HS-27A (cell line): ENCODE measurements around the gene SPATA46.
"Not testable (repeated sequence)": the region's sequence is repeated elsewhere in the genome, so short reads cannot be mapped to it uniquely, and the experiment has no call there.

Experiments used
- DNase-seq: peaks from one replicate; pipeline ENCODE4 v3.0.0-alpha.2; 2012; ENCODE audit warnings: low read depth, missing footprints

The SPATA46 gene

DNA sequence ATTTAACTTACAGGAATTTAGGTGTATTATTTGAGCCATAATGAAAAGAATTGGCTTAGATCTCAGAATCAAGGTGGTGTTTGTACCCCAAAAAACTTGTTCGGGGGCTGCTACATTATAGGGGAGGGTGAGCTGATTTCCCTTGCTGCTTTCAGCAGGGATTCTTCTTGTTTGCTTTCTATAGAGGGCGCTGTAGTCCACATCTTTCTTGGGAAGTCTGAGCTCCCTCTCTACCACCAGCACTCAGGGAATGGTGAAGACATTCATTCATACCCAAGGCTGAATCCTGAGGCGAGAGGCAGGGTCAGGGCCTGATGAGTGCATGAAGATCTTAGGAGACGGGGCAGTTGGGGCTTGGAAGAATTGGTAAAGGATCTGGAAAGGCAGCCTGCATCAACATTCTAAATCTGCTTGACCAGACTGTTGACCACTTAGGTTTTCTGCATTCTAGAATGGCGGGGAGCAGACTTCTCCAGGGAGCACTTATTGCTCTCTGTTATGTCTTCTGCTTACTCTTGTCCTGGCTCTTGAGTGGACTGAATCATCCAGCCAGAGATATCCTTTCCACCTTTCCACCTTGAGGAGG lies 18.9 kb downstream of the SPATA46 start:
- DNase-seq = no peak

DNA sequence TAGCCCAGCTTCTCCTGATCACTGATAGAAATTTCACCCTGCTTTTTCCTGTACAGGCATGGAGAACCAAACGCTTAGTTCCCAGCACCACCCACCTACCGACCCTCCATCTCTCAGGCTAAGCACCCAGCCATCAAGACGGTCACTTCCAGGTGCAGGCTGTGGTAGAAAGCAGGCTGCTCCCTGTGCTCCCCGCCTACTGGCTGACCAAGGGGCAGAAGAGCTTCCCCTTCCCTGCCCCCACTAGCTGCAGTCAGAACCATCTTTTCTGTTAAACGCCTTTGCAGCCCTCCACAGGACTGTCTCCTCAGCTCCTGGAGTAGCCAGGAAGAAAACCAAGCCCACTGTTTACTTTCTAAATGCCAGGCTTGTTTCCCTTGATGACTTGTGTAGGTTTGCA lies 23.0 kb downstream of the SPATA46 start:
- no peak for DNase-seq

DNA sequence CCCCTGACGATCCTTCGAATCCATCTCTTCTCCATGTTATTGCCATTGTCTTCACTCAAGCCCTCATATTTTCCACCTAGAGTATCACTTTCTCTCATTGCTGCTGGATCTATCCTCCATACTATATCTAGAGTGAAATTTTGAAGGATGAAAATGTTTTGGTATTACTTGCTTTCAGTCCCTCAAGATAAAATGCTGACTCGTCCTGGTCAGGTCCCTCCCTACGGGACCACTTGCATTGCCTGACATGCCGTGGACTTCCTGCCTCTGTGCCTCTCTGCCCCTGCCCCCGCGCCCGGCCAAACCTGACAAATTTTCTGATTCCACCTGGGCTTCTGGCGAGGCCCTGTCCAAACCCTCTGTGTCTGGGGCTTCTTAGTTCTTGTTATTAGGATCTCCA lies 23.6 kb downstream of the SPATA46 start:
- no peak for DNase-seq

GRCh38 chr1:162351874-162352273 lies 24.8 kb downstream of the SPATA46 start:
- not testable (repeated sequence) for DNase-seq

GRCh38 chr1:162351246-162351842 lies 25.3 kb downstream of the SPATA46 start:
- no peak for DNase-seq

DNA sequence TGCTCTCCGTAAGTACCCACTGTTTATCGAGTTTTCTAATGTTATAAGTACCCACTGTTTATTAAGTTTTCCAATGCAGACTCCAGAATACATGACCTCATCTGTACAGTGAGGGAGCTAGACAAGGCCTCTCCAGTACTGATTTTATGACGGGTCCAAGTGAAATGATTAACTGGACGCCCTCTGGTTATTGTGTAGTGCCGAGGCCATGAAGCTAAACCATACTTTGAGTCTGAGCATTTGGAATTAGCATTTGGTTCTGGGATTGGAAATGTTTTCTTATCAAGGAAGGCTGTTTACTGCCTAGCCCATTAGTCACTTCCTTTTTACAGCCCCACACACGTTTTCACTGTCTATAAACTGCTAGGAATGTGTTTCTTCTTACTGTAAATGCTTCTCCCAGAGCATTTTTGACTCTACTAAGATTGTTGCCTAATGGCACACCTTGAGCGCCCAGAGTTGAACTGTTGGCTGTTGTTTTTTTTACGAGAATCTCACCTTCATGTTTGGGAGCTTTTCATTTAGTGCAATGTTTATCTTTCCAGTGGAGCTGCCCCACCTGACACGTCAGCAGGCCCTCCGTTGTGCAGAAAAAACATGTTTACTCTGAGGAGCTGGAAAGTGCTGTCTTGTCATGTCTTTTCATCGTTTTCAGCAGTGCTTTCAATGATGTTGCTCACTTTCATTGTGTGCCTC lies 26.9 kb downstream of the SPATA46 start:
- peak; percentile 58 for DNase-seq

- no peak for DNase-seq
These were observed 29.4 kb downstream of the SPATA46 start for GRCh38 chr1:162347281-162347680.

DNA sequence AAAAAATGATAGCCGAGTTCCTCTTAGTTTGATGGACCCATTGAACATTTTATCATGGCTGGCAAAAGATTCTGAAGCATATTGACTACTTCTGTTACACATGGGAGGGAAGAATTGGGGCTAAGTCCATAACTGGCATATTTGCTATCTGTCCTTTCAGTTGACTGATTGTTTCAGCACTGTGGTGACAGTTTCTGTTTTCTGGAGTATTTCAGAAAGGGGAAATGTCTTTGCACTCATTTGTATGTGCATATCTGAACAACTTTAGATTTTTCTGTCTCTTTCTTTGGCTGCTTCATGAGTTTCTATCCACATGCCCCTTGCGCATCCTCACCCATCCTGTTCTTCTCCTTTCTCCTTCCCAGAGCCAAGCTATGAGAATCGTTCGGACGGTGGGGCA lies 33.2 kb downstream of the SPATA46 start:
- DNase-seq = no peak

DNA sequence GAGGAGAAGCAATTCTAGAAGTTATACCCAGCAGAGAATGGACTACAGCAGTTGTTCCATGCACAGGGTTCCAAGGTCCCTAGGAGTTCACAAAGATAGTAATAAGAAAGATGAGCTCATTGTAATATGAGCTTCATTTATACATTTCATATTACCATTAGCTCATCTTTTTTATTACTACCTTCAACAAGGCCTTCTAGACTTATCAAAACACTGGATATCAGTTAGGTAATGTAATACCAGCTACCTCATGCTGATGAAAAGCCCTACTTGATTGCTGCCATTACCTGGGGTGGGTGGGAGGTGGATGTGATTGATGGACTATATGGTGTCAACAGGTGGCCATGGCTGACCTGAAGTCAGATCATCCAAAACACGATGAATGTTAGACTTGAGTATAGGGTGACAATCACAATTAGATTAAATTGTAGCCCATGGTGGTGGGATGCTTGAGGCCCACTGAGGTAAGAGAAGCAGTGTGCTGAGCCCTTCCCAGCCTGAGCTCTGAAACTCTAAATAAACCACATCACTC lies 34.1 kb downstream of the SPATA46 start:
- no peak for DNase-seq

- no peak for DNase-seq
These were observed 39.9 kb downstream of the SPATA46 start for GRCh38 chr1:162336621-162337285.

GRCh38 chr1:162335126-162335525 lies 41.5 kb downstream of the SPATA46 start:
- DNase-seq = no peak

- no peak for DNase-seq
These were observed 42.7 kb downstream of the SPATA46 start for GRCh38 chr1:162333991-162334390.

DNA sequence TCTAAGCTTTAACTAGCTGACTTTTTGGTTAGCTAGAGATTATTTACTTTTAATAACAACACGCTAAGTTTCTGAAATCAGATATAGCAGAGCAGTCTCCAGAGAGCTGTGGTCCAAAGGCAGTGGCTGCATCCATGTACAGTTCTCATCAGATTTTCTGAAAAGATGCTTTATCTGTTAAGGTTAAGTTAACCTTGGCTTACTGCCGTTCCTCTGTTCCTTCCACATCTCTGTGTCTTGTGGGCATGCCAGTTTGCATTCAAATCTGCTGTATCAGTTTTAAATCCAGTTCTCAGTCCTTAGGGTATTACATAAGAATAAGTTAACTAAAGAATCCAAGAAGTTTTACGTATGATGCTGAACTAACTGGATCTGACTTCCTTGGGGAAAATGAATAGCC lies 46.8 kb downstream of the SPATA46 start:
- no peak for DNase-seq

- no peak for DNase-seq
These were observed 48.1 kb downstream of the SPATA46 start for GRCh38 chr1:162328512-162328911.

GRCh38 chr1:162327788-162328165 lies 48.9 kb downstream of the SPATA46 start:
- no peak for DNase-seq

- DNase-seq = no peak
These were observed 49.4 kb downstream of the SPATA46 start for GRCh38 chr1:162327144-162327787.

DNA sequence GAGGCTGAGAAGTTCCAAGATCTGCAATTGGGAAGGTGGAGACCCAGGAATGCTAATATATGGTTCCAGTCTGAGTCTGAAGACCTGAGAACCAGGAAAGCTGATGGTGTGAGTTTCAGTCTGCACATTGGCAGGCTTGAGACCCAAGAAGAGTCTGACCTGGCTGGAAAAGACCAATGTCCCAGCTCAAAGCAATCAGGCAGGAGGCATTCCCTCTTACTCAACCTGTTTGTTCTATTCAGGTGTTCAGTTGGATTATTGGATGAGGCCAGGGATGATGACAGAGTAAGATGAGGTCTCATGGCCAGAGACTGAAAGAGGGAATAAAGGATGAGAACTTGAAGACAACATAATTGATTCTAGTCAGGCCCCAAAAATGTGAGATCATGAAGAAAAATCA lies 50.1 kb downstream of the SPATA46 start:
- DNase-seq = no peak

GRCh38 chr1:162324396-162324795 lies 52.3 kb downstream of the SPATA46 start:
- DNase-seq = no peak
